Esophagus squamous epithelium (tissue), 5 donors: ENCODE data around the gene NLE1. TPM values are rescaled to one million over a fixed set of nuclear protein-coding genes. Genes with fewer than 3 reads are reported as not detected.

Source experiments
- DNase-seq: peaks from one replicate; lab custom pipeline; 2025; lab: John Stamatoyannopoulos, UW
- H3K27ac ChIP-seq, 4 donors: fragments of 200-600 bp; sonication (generic); one replicate each; pipeline ENCODE4 v1.5.1; 2016 to 2019; ENCODE audit warnings: mild to moderate bottlenecking in 1 of 4
- H3K27me3 ChIP-seq, 4 donors: fragments of 200-600 bp; sonication (generic); 1 replicate in 3 of 4; 2 replicates in 1 of 4; pipeline versions ENCODE4 v1.5.1 to v1.6.0; 2017 to 2021; ENCODE audit warnings: antibody characterized with exemption in 1 of 4
- H3K36me3 ChIP-seq, 3 donors: fragments of 200-600 bp; sonication (generic); one replicate each; pipeline ENCODE4 v1.5.1; 2016 to 2019
- H3K4me1 ChIP-seq, 3 donors: fragments of 200-600 bp; sonication (generic); one replicate each; pipeline ENCODE4 v1.5.1; 2017 to 2019
- H3K4me3 ChIP-seq, 4 donors: fragments of 200-600 bp; sonication (generic); 1 replicate in 3 of 4; 2 replicates in 1 of 4; pipeline ENCODE4 v1.5.1; 2016 to 2019; ENCODE audit warnings: mild to moderate bottlenecking in 2 of 4, moderate library complexity in 1 of 4
- H3K9me3 ChIP-seq, 3 donors: fragments of 200-600 bp; sonication (generic); one replicate each; pipeline ENCODE4 v1.5.1; 2016 to 2019
- CTCF ChIP-seq, 6 experiments: fragments of 450-650 bp in 4 of 6; fragments of 200-600 bp in 2 of 6; sonication (generic) in 2 of 6; IDR thresholded peaks; one replicate each; pipeline ENCODE4 v1.5.1; 2016 to 2019; ENCODE audit warnings: antibody characterized with exemption in 6 of 6, mild to moderate bottlenecking in 4 of 6, moderate library complexity in 4 of 6
- POLR2A ChIP-seq, 4 donors: fragments of 450-650 bp; IDR thresholded peaks; one replicate each; pipeline ENCODE4 v1.6.1; 2017; ENCODE audit warnings: antibody characterized with exemption in 4 of 4, mild to moderate bottlenecking in 4 of 4, moderate library complexity in 3 of 4
- WGBS, 2 donors: methylation state at CpG; one replicate each; pipeline ENCODE4 v1.1.5; 2018; 5-methylcytosine and 5-hydroxymethylcytosine counted together
- intact Hi-C: fragments of 100-400 bp; cut with DNase I; formaldehyde crosslinking; loops from one replicate; pipeline ENCODE4 v1.15.0; 2022
- total RNA-seq, 4 donors: library from RNA; depleted of rRNA; stranded (reverse); fragments of >200 nt; gene quantifications; one replicate each; pipeline ENCODE4 v1.1.0, GENCODE V29; 2016
- donor health status: DM: yes; HTN: yes; CAD: no.

NLE1 gene
- total RNA-seq = 10 to 100 TPM in 3 of 4 donors, 1 to 10 TPM in 1; 8.2 to 19.6 (median 17.8) TPM

- peaks cover 3 to 31% (median 13%) of the 10 kb centered on the region in 3 donors for H3K36me3 ChIP-seq
- no peaks in the 10 kb centered on the region for H3K9me3 ChIP-seq
- WGBS, 2 donors = 0 to 2% methylated on average over 16 to 20 of the region's 65 CpGs
- H3K27ac ChIP-seq = peak within 1 kb of the TSS; percentile 22 to 68 (median 48)
- no peaks in the 10 kb centered on the region for H3K27me3 ChIP-seq
- intact Hi-C loops = loop anchor here (10.0 kb wide), 1 partner anchor 73 kb away; no protein-coding TSS in a partner anchor
- DNase-seq = no peak
- peak within 1 kb of the TSS; percentile 70 to 89 (median 83) for H3K4me3 ChIP-seq
- H3K4me1 ChIP-seq = peaks cover 0 to 27% (median 7%) of the 10 kb centered on the region in 3 donors
- no peak for TF ChIP-seq POLR2A (IDR thresholded peaks at IDR 0.05)
- peak; percentile 87 to 97 (median 92) for TF ChIP-seq CTCF (IDR thresholded peaks at IDR 0.05)
These were observed at the start of gene NLE1 for GRCh38 chr17:35141681-35142466. Gene NLE1, minus strand, starts transcription at chr17:35142303. Its CDS starts 28 bp downstream, at chr17:35142275.

- no peaks in the 10 kb centered on the region for H3K27me3 ChIP-seq
- no peak overlapping the region for H3K4me3 ChIP-seq
- H3K4me1 ChIP-seq = peaks cover 0 to 25% (median 9%) of the 10 kb centered on the region in 3 donors
- H3K36me3 ChIP-seq = no peaks in the 10 kb centered on the region
- no peak overlapping the region for H3K27ac ChIP-seq
- intact Hi-C loops = no loop called here
- H3K9me3 ChIP-seq = no peaks in the 10 kb centered on the region
- TF ChIP-seq CTCF (IDR thresholded peaks at IDR 0.05) (no peak), POLR2A (IDR thresholded peaks at IDR 0.05) (no peak)
- DNase-seq = no peak
- 82 to 84% methylated on average over 11 of the region's 11 CpGs for WGBS, 2 donors
These were observed 49.0 kb upstream of the NLE1 start for GRCh38 chr17:35191001-35191695.

- 25 to 32% methylated on average over 3 of the region's 3 CpGs for WGBS, 2 donors
- no peak for TF ChIP-seq CTCF (IDR thresholded peaks at IDR 0.05)
- TF ChIP-seq POLR2A (IDR thresholded peaks at IDR 0.05) = no peak
- H3K36me3 ChIP-seq = no peaks in the 10 kb centered on the region
- H3K4me3 ChIP-seq = no peak overlapping the region
- intact Hi-C loops = no loop called here
- no peaks in the 10 kb centered on the region for H3K27me3 ChIP-seq
- H3K4me1 ChIP-seq = peaks cover 0 to 25% (median 9%) of the 10 kb centered on the region in 3 donors
- no peaks in the 10 kb centered on the region for H3K9me3 ChIP-seq
- DNase-seq = no peak
- no peak overlapping the region for H3K27ac ChIP-seq
These were observed 47.2 kb upstream of the NLE1 start for GRCh38 chr17:35189291-35189690.

GRCh38 chr17:35188111-35188510, 46.0 kb upstream of the NLE1 start:
- 22 to 23% methylated on average over 2 of the region's 2 CpGs for WGBS, 2 donors
- H3K4me3 ChIP-seq = no peak overlapping the region

More at GRCh38 chr17:35188111-35188510, 46.0 kb upstream of the NLE1 start:
- no peak for DNase-seq
- H3K27me3 ChIP-seq = no peaks in the 10 kb centered on the region
- H3K36me3 ChIP-seq = no peaks in the 10 kb centered on the region
- peak overlapping the region in 1 of 4 donors; percentile 19 for H3K27ac ChIP-seq
- TF ChIP-seq CTCF (IDR thresholded peaks at IDR 0.05) = no peak
- no peak for TF ChIP-seq POLR2A (IDR thresholded peaks at IDR 0.05)
- peaks cover 0 to 25% (median 9%) of the 10 kb centered on the region in 3 donors for H3K4me1 ChIP-seq
- H3K9me3 ChIP-seq = no peaks in the 10 kb centered on the region
- intact Hi-C loops = no loop called here
